ENCODE measurements around the gene ZNF430.

Gene ZNF430

DNA sequence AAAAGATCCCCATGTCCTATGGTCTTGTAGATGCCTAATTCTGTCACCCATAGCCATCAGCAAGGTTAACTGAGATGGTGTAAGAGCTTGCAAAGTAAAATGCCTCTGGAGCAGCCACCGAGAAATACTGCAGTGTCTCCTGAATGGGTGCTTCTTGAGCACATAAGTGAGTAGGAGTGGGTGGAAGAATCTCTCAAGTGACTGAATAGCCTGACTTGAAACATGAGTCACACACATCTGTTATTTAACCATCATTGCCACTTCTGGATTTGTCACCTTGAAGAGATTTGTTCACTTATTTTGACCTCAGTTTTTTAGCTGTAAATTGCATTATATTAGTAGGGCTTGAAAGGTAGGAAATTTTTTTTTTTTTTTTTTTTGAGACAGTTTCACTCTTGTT, 63.9 kb downstream of the ZNF430 start:
- peak; percentile 14 for DNase-seq (ENCODE audit: low spot score)
- in situ Hi-C loops (cut with MboI; ENCODE audit: low pct_unique_long_range_greater_than_20kb, low sequenced_read_pairs, unreplicated experiment) = no loop called here
- TF ChIP-seq, protein P1, sequence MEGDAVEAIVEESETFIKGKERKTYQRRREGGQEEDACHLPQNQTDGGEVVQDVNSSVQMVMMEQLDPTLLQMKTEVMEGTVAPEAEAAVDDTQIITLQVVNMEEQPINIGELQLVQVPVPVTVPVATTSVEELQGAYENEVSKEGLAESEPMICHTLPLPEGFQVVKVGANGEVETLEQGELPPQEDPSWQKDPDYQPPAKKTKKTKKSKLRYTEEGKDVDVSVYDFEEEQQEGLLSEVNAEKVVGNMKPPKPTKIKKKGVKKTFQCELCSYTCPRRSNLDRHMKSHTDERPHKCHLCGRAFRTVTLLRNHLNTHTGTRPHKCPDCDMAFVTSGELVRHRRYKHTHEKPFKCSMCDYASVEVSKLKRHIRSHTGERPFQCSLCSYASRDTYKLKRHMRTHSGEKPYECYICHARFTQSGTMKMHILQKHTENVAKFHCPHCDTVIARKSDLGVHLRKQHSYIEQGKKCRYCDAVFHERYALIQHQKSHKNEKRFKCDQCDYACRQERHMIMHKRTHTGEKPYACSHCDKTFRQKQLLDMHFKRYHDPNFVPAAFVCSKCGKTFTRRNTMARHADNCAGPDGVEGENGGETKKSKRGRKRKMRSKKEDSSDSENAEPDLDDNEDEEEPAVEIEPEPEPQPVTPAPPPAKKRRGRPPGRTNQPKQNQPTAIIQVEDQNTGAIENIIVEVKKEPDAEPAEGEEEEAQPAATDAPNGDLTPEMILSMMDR (IDR thresholded peaks at IDR 0.05; ENCODE audit: extremely low read depth, insufficient read depth, missing control alignments) = no peak

DNA sequence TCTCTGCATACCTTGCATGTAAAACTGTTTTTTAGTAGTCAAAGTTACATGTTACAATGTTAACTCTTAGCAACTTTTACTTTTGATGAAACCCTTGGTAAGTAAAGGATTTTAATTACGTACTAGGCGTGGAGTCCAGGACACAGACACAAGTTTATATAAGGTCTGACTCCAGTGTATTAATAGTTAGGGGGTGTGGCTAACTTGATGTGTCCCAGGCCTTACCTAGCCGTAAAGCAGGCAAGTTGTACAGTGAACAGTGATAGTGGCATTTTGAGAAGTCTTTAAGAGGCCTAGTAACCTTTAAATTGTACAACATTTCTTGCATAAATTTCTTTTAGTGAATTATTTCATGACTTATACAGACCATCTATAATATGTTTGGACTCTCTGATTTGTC, 67.4 kb downstream of the ZNF430 start:
- DNase-seq (ENCODE audit: low spot score) = no peak
- TF ChIP-seq, protein P1 (IDR thresholded peaks at IDR 0.05; ENCODE audit: extremely low read depth, insufficient read depth, missing control alignments) = no peak
- in situ Hi-C loops (cut with MboI; ENCODE audit: low pct_unique_long_range_greater_than_20kb, low sequenced_read_pairs, unreplicated experiment) = no loop called here

DNA sequence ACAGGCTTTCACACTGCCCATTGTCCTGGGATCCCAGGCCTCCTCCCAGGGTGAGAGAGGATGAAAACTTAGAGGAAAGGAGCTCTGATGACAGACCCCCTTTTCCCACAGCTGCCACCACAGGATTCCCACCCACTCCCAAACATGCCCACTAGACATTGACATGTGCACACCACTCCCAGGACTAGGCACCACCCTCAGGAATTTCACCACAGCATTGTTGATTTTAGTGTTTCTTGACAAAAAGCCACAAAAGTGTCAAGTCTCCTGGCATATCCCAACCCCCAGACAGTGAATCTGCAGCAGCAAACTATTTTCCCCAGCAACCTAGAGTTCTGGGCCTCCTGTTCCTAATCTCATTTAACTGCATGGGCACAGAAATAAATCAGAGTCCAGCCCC, 71.7 kb downstream of the ZNF430 start:
- DNase-seq (ENCODE audit: low spot score) = no peak
- TF ChIP-seq, protein P1 (IDR thresholded peaks at IDR 0.05; ENCODE audit: extremely low read depth, insufficient read depth, missing control alignments) = no peak
- in situ Hi-C loops (cut with MboI; ENCODE audit: low pct_unique_long_range_greater_than_20kb, low sequenced_read_pairs, unreplicated experiment) = no loop called here

DNA sequence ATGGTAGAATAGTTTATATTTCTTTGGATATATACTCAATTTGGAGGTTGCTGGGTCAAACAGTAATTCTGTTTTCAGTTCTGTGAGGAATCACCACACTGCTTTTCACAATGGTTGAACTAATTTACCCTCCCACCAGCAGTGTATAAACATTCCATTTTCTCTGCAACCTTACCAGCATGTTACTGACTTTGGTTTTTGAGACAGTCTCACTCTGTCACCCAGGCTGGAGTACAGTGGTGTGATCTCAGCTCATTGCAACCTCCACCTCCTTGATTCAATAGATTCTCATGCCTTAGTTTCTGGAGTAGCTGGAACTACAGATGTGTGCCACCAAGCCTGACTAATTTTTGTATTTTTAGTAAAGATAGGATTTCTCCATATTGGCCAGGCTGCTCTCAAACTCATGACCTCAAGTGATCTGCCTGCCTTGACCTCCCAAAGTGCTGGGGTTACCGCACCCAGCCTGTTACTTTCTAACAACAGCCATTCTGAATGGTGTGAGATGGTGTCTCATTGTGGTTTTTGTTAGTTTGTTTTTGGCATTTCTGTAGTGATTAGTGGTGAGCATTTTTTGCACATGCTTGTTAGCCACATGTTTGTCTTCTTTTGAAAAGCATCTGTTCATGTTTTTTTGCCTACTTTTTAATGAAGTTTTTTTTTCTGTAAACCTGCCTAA, 74.0 kb downstream of the ZNF430 start:
- no peak for DNase-seq (ENCODE audit: low spot score)
- TF ChIP-seq, protein P1 (IDR thresholded peaks at IDR 0.05; ENCODE audit: extremely low read depth, insufficient read depth, missing control alignments) = no peak
- in situ Hi-C loops (cut with MboI; ENCODE audit: low pct_unique_long_range_greater_than_20kb, low sequenced_read_pairs, unreplicated experiment) = no loop called here

DNA sequence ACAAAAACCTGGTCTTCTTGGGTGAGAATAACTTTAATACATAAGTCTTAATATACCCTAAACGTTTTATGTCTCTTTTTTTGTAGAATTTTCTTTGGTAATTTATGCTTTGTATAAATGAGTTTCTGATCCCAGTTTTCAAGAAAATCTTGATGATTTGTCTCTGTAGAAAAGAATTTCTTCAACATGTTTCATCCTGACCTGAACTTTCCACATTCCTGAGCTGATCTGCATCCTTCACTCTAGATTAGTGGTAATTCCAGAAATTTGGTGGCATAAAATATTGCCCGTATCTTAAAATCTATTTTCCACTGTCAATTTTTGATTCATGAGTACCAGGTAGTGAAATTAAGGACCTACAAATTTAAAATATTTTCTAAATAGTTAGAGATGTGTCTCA, 77.8 kb downstream of the ZNF430 start:
- in situ Hi-C loops (cut with MboI; ENCODE audit: low pct_unique_long_range_greater_than_20kb, low sequenced_read_pairs, unreplicated experiment) = no loop called here
- no peak for DNase-seq (ENCODE audit: low spot score)
- TF ChIP-seq, protein P1 (IDR thresholded peaks at IDR 0.05; ENCODE audit: extremely low read depth, insufficient read depth, missing control alignments) = no peak

DNA sequence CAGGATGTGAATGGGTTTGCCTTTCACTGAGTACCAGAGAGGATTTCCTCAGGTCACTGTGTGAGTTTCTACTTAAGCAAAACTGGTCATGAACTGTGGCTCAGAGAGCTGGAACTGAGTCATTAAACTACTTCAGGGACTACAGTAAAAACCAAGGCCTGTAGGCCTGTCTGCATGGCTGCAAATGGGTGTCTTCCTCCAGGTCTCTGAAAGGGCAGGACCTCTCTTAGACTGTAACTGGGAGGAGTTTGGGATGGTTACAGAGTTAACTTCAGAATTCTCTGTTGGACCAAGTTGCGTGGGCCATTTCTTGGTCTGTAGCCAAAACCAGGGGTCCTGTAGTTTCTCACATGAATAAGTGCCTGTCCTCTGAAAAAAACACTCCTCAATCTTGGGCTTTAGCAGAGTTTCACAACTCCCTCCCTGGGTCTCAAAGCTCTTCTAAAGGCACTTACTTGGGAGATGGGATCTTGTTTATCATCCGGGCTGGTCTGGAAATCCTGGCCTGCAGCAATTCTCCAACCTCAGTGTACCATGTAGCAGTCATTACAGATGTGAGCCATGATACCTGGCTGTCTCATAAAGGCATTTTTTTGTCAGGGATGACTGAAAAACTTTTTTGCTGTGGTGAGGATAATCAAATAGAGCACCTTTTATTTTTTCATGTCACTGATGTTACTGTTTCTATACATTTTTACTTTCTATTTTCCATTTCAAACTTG, 81.2 kb downstream of the ZNF430 start:
- TF ChIP-seq, protein P1 (IDR thresholded peaks at IDR 0.05; ENCODE audit: extremely low read depth, insufficient read depth, missing control alignments) = no peak
- in situ Hi-C loops (cut with MboI; ENCODE audit: low pct_unique_long_range_greater_than_20kb, low sequenced_read_pairs, unreplicated experiment) = no loop called here

More for the DNA sequence above, 81.2 kb downstream of the ZNF430 start:
- DNase-seq (ENCODE audit: low spot score) = no peak
